Measurements from ENCODE around the gene UBL4B.

The UBL4B gene

DNA sequence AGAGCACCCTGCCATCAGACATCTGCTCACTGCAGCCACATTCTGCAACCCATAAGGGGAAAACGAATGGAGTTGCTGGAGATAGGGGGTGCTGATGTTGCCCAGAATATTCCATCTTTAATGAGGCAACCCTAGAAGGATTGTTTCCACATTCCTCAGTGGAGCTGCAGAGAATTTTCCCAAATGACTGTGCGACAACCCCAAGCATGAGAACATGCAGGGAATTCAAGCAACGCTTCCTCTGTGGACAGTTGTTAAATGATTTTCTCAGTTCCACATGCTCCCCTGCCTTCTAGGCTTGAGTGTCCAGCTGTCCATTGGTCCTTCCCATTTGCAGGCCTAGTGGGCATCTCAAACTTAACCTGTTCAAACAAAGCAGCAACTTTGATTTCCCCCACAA is 20.5 kb upstream of the UBL4B start:
- FAIRE-seq, result no peak

GRCh38 chr1:110092991-110093390 is 19.3 kb upstream of the UBL4B start:
- FAIRE-seq (no peak), DNase-seq (ENCODE audit: insufficient read length, low spot score) (no peak)

More for the DNA sequence above, 20.5 kb upstream of the UBL4B start:
- DNase-seq (ENCODE audit: insufficient read length, low spot score), result no peak
- TF ChIP-seq, protein P1, sequence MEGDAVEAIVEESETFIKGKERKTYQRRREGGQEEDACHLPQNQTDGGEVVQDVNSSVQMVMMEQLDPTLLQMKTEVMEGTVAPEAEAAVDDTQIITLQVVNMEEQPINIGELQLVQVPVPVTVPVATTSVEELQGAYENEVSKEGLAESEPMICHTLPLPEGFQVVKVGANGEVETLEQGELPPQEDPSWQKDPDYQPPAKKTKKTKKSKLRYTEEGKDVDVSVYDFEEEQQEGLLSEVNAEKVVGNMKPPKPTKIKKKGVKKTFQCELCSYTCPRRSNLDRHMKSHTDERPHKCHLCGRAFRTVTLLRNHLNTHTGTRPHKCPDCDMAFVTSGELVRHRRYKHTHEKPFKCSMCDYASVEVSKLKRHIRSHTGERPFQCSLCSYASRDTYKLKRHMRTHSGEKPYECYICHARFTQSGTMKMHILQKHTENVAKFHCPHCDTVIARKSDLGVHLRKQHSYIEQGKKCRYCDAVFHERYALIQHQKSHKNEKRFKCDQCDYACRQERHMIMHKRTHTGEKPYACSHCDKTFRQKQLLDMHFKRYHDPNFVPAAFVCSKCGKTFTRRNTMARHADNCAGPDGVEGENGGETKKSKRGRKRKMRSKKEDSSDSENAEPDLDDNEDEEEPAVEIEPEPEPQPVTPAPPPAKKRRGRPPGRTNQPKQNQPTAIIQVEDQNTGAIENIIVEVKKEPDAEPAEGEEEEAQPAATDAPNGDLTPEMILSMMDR (IDR thresholded peaks at IDR 0.05; ENCODE audit: insufficient read depth, missing control alignments), result no peak

GRCh38 chr1:110094931-110095654 is 17.1 kb upstream of the UBL4B start:
- FAIRE-seq (no peak), DNase-seq (ENCODE audit: insufficient read length, low spot score) (no peak)
- TF ChIP-seq, protein P1 (IDR thresholded peaks at IDR 0.05; ENCODE audit: insufficient read depth, missing control alignments), result no peak

More at GRCh38 chr1:110092991-110093390, 19.3 kb upstream of the UBL4B start:
- TF ChIP-seq, protein P1 (IDR thresholded peaks at IDR 0.05; ENCODE audit: insufficient read depth, missing control alignments), result no peak

DNA sequence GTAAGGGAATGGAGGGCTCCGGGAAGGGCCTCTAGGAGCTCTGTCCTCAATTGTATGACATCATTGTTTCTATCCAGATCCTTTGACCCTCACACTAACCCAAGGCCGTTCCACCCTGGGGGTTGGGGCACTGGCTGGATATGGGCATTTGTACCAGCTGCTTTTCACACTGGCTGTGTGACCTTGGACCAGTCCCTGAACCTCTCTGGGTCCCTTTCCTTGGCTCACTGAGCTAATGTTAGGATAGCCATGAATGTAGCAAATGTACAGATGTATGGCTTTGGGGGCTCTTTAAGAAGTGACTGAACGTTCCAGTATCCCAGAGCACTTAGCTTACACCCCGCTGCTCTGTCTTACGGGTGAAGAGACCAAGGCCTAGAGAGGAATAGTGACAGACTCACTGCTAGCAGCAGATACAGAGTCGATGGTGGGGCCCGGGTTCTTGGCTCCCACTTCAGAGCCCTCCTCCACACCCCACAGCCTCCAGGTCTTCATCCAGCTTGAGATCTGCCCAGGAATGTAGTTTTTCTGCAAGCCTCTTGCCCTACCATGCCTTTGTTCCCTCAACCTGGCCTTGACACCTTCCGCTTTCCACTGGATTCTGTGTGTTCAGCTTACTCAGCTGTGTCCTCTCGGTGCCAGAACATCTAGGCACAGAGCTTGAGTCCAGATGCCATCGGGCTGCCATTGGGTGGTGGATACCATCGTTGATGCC is 14.6 kb upstream of the UBL4B start:
- no peak for FAIRE-seq
- no peak for DNase-seq (ENCODE audit: insufficient read length, low spot score)
- TF ChIP-seq, protein P1 (IDR thresholded peaks at IDR 0.05; ENCODE audit: insufficient read depth, missing control alignments), result no peak

DNA sequence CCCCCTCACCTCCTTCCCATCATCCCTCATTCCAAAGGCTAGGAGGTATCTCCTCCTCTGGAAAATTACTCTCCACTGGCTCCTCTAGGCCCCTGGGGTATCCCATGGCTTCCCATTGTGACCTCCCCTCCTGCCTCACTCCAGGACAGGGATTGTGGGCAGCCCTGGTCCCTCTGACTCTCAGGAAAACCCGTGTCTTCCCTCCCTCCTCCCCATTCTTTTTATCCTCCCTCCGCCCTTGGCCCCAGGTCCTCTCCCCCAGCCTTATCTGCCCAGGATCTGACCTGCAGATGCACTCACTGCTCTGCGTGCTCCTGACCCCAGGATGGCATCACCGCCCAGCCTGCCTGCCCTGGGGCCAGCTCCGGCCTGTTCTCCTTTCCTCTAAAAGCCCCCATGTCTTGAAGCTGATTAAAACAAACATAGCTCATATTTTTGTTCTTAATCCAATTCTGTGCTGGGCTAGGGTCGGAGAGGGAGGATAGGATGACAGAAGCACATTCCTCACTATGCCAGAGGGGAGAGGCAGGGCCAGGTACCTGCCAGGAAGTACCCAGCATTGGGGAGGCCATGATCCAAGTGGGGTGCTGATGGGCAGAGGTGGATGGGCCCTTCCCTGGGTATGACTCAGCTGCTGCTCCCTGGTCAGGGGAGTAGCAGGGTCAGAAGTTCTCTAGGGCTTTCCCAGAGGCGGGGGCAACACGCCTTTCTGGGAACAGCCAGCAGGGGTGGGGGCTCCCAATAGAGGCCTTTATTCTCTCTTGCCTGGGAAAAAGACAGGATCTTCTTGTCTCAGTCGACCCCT is 13.8 kb upstream of the UBL4B start:
- FAIRE-seq (no peak), DNase-seq (ENCODE audit: insufficient read length, low spot score) (no peak)
- TF ChIP-seq, protein P1 (IDR thresholded peaks at IDR 0.05; ENCODE audit: insufficient read depth, missing control alignments), result no peak

DNA sequence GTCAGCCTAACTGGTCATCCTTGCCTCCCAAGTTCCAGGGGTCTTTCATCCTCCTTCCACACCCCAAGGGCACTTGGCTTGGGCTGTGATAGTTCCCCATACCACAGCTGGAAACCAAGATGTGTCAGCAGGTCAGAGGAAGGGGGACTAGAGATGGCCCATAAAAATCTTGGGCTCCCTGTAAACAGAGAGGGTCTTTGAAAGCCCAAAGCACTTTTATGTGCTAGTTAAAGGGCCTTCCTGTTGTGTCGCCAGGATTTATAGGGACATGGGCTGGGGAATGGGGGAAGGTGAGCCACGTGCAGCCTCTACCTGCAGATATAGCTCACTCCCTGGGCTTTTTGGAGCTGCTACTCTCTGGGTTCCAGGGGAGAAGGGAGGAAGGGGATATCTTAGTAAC is 11.9 kb upstream of the UBL4B start:
- DNase-seq (ENCODE audit: insufficient read length, low spot score) (no peak), FAIRE-seq (no peak)
- TF ChIP-seq, protein P1 (IDR thresholded peaks at IDR 0.05; ENCODE audit: insufficient read depth, missing control alignments), result no peak

Data from D721Med (cell line).